ENCODE data around the gene GOLPH3. TPM values are rescaled to one million over a fixed set of nuclear protein-coding genes. Genes with fewer than 3 reads are reported as not detected.

GOLPH3 gene
- polyA plus RNA-seq, 1 donor (not counting 4 experiments of a cell fraction or from before 2014, with no cell fraction given) = 42.0 TPM

DNA sequence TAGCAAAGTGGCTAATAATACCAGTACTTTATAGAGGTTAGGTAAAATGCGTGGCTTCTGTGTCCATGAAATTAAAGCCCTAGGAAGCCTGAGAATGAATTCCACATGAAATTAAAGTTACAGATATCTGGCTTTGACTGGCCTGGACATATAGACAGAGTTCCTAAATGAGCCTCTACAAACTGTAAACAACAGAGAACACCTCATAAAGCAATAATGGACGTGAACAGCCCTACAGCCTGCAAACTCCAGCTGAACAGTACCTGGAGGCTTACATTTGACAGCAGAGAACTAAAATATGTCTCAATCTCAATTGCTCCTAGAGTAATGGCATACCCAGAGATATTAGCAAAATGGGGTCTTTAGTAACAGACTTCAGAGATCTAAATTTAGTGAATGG is 28.7 kb downstream of the GOLPH3 start:
- DNase-seq (ENCODE audit: low read depth, low spot score) = no peak
- peaks cover 9% of the 10 kb centered on the region for H4K20me1 ChIP-seq (ENCODE audit: control insufficient read depth, extremely low read depth, insufficient read depth, low read length)
- dilution Hi-C loops (cut with MboI; ENCODE audit: extremely low pct_ligation_motif_present, low sequenced_read_pairs) = no loop called here

DNA sequence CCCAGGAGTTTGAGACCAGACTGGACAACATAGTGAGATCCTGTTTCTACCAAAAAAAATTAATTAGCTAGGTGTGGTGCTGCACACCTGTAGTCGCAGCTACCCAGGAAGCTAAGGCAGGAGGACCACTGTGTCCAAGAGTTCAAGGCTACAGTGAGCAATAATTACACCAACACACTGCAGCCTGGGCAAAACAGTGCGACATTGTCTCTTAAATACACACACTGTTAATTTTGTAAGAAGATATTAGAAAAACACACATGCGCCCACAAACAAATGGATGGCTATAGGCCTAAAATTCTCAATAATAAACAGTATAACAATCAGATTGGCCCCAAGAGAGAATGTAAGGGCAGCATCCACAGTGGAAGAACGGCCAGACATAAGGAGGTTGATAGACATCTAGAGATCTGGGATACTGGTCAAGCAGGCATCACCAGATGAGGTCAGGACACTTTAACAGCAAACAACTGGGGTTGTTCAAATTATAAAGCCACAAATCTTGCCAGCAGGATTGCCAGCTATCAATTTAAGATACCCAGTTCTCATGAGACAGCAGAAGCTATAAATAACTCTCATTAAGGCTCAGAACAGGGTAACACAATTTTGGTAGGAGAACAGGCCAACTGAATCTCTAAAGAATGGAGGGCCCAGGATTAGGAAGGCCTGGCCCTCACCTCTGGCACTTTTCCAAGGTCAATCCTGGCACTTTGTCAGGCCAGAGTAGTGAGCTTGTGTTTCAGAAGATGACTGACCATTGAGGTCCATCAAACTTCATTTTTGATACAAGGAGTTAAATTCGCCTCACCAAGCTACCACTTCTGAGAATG is 29.5 kb downstream of the GOLPH3 start:
- Histone ChIP-seq H3K9me3 (ENCODE audit: control insufficient read depth, low read depth, low read length) (no peaks in the 10 kb centered on the region), H3K4me1 (ENCODE audit: control insufficient read depth, extremely low read depth, insufficient read depth, low read length) (no peaks in the 10 kb centered on the region), H3K27ac (ENCODE audit: control insufficient read depth, insufficient read depth, low read length) (no peak overlapping the region), H3K4me2 (ENCODE audit: control insufficient read depth, extremely low read depth, insufficient read depth, low read depth, low read length) (no peak overlapping the region), H3K9me1 (ENCODE audit: control insufficient read depth, extremely low read depth, insufficient read depth, low read length) (no peaks in the 10 kb centered on the region), H4K20me1 (ENCODE audit: control insufficient read depth, extremely low read depth, insufficient read depth, low read length) (peaks cover 9% of the 10 kb centered on the region), H2AFZ (ENCODE audit: control insufficient read depth, low read length) (no peak overlapping the region), H3K79me2 (ENCODE audit: control insufficient read depth, insufficient read depth, low read length) (peaks cover 70% of the 10 kb centered on the region), H3K9ac (ENCODE audit: control insufficient read depth, extremely low read depth, insufficient read depth, low read length) (no peak overlapping the region), H3K4me3 (ENCODE audit: control insufficient read depth in 2 of 3, extremely low read depth in 1 of 3, insufficient read depth in 2 of 3, low read depth in 1 of 3, low read length in 3 of 3) (no peak overlapping the region), H3K27me3 (ENCODE audit: control insufficient read depth, extremely low read depth, insufficient read depth, low read length) (no peaks in the 10 kb centered on the region), H3K36me3 (ENCODE audit: control insufficient read depth in 2 of 2, extremely low read depth in 1 of 2, insufficient read depth in 2 of 2, low read length in 2 of 2) (peaks cover 0 to 1% of the 10 kb centered on the region in 2 experiments)
- dilution Hi-C loops (cut with MboI; ENCODE audit: extremely low pct_ligation_motif_present, low sequenced_read_pairs) = no loop called here
- DNase-seq (ENCODE audit: low read depth, low spot score) = no peak
- FAIRE-seq = no peak
- TF ChIP-seq EZH2 (IDR thresholded peaks at IDR 0.05; ENCODE audit: low read length) = no peak
- TF ChIP-seq, protein P1, sequence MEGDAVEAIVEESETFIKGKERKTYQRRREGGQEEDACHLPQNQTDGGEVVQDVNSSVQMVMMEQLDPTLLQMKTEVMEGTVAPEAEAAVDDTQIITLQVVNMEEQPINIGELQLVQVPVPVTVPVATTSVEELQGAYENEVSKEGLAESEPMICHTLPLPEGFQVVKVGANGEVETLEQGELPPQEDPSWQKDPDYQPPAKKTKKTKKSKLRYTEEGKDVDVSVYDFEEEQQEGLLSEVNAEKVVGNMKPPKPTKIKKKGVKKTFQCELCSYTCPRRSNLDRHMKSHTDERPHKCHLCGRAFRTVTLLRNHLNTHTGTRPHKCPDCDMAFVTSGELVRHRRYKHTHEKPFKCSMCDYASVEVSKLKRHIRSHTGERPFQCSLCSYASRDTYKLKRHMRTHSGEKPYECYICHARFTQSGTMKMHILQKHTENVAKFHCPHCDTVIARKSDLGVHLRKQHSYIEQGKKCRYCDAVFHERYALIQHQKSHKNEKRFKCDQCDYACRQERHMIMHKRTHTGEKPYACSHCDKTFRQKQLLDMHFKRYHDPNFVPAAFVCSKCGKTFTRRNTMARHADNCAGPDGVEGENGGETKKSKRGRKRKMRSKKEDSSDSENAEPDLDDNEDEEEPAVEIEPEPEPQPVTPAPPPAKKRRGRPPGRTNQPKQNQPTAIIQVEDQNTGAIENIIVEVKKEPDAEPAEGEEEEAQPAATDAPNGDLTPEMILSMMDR (optimal IDR thresholded peaks at IDR 0.05 in 1 of 3, IDR thresholded peaks at IDR 0.05 in 1 of 3, conservative IDR thresholded peaks at IDR 0.05 in 1 of 3; ENCODE audit: extremely low read depth in 1 of 3, insufficient read depth in 2 of 3, low read length in 3 of 3) = no peak

More for the DNA sequence above, 28.7 kb downstream of the GOLPH3 start:
- H3K9ac ChIP-seq (ENCODE audit: control insufficient read depth, extremely low read depth, insufficient read depth, low read length) = no peak overlapping the region
- H3K9me3 ChIP-seq (ENCODE audit: control insufficient read depth, low read depth, low read length) = no peaks in the 10 kb centered on the region
- H3K36me3 ChIP-seq (ENCODE audit: control insufficient read depth in 2 of 2, extremely low read depth in 1 of 2, insufficient read depth in 2 of 2, low read length in 2 of 2) = peaks cover 0 to 1% of the 10 kb centered on the region in 2 experiments
- peaks cover 69% of the 10 kb centered on the region for H3K79me2 ChIP-seq (ENCODE audit: control insufficient read depth, insufficient read depth, low read length)
- no peaks in the 10 kb centered on the region for H3K9me1 ChIP-seq (ENCODE audit: control insufficient read depth, extremely low read depth, insufficient read depth, low read length)
- TF ChIP-seq, protein P1 (optimal IDR thresholded peaks at IDR 0.05 in 1 of 3, IDR thresholded peaks at IDR 0.05 in 1 of 3, conservative IDR thresholded peaks at IDR 0.05 in 1 of 3; ENCODE audit: extremely low read depth in 1 of 3, insufficient read depth in 2 of 3, low read length in 3 of 3) = no peak
- no peak for TF ChIP-seq EZH2 (IDR thresholded peaks at IDR 0.05; ENCODE audit: low read length)
- H3K4me3 ChIP-seq (ENCODE audit: control insufficient read depth in 2 of 3, extremely low read depth in 1 of 3, insufficient read depth in 2 of 3, low read depth in 1 of 3, low read length in 3 of 3) = no peak overlapping the region
- H3K27ac ChIP-seq (ENCODE audit: control insufficient read depth, insufficient read depth, low read length) = no peak overlapping the region
- no peaks in the 10 kb centered on the region for H3K27me3 ChIP-seq (ENCODE audit: control insufficient read depth, extremely low read depth, insufficient read depth, low read length)
- no peak overlapping the region for H3K4me2 ChIP-seq (ENCODE audit: control insufficient read depth, extremely low read depth, insufficient read depth, low read depth, low read length)
- no peaks in the 10 kb centered on the region for H3K4me1 ChIP-seq (ENCODE audit: control insufficient read depth, extremely low read depth, insufficient read depth, low read length)
- no peak for FAIRE-seq
- no peak overlapping the region for H2AFZ ChIP-seq (ENCODE audit: control insufficient read depth, low read length)
